SJSA1 (cell line): ENCODE measurements around the gene CC2D1A. TPM values are rescaled to one million over a fixed set of nuclear protein-coding genes. Genes with fewer than 3 reads are reported as not detected.
"Not testable (repeated sequence)": the region's sequence is repeated elsewhere in the genome, so short reads cannot be mapped to it uniquely, and the experiment has no call there.

Source experiments
- DNase-seq, 2 experiments: peaks; one replicate each; pipeline ENCODE4 v3.0.0-alpha.2; 2015 to 2020; ENCODE audit warnings: low spot score in 2 of 2, low read depth in 1 of 2
- H3K27ac ChIP-seq: fragments of 250-450 bp; sonication (Bioruptor Pico); 2 replicates; pipeline ENCODE4 v1.5.1; 2020; ENCODE audit warnings: mild to moderate bottlenecking, moderate library complexity
- H3K27me3 ChIP-seq: fragments of 250-450 bp; sonication (Bioruptor Pico); replicated peaks from 2 replicates; pipeline ENCODE4 v1.5.1; 2020; ENCODE audit warnings: mild to moderate bottlenecking, moderate library complexity
- H3K36me3 ChIP-seq: fragments of 250-450 bp; sonication (Bioruptor Pico); 2 replicates; pipeline ENCODE4 v1.5.1; 2020; ENCODE audit warnings: mild to moderate bottlenecking
- H3K4me1 ChIP-seq: fragments of 250-450 bp; sonication (Bioruptor Pico); replicated peaks from 2 replicates; pipeline ENCODE4 v1.6.1; 2021; ENCODE audit warnings: mild to moderate bottlenecking
- H3K4me3 ChIP-seq: fragments of 250-450 bp; sonication (Bioruptor Pico); 2 replicates; pipeline ENCODE4 v1.5.1; 2020; ENCODE audit warnings: mild to moderate bottlenecking
- H3K9me3 ChIP-seq: fragments of 250-450 bp; sonication (Bioruptor Pico); replicated peaks from 2 replicates; pipeline ENCODE4 v1.5.1; 2020; ENCODE audit warnings: mild to moderate bottlenecking
- total RNA-seq: library from RNA; depleted of rRNA; stranded (reverse); fragments of >200 nt; shearing (Covaris generic); gene quantifications from 2 replicates; pipeline ENCODE4 v1.2.3, GENCODE V29; 2014

Gene CC2D1A
- total RNA-seq, 1 experiment from 2014 or later: 18.3 TPM

DNA sequence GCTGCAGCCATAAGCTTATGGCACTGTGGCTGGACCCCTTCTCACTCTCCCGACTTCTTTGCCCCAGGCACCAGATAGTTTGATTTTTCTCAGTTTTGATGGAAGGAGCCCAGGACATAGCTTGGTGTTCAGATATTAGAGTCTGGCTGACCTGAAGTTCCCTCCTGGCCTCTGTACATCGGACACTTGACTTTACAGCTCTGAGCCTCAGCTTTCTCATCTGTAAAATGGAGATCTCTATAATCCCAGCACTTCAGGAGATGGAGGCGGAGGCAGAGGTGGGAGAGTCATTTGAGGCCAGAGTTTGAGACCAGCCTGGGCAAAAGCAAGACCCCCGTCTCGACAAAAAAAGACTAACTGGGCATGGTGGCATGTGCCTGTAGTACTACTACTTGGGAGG is 909 bp downstream of the CC2D1A start:
- Histone ChIP-seq H3K4me3 (peak overlapping the region; percentile 68), H3K9me3 (no peaks in the 10 kb centered on the region), H3K4me1 (peaks cover 14% of the 10 kb centered on the region), H3K27ac (no peak overlapping the region), H3K27me3 (no peaks in the 10 kb centered on the region), H3K36me3 (peaks cover 4% of the 10 kb centered on the region; the same call in 1 of the 2 replicates)
- DNase-seq: no peak

- Histone ChIP-seq H3K4me3 (no peak overlapping the region), H3K9me3 (no peaks in the 10 kb centered on the region), H3K36me3 (peaks cover 21% of the 10 kb centered on the region), H3K27ac (no peak overlapping the region), H3K4me1 (peaks cover 14% of the 10 kb centered on the region), H3K27me3 (no peaks in the 10 kb centered on the region)
- DNase-seq: no peak
Measured at GRCh38 chr19:13908674-13909073, 2.7 kb downstream of the CC2D1A start.

- no peak overlapping the region for H3K4me3 ChIP-seq
- H3K4me1 ChIP-seq: peaks cover 14% of the 10 kb centered on the region
- H3K27me3 ChIP-seq: no peaks in the 10 kb centered on the region
- peaks cover 25% of the 10 kb centered on the region for H3K36me3 ChIP-seq
- no peak overlapping the region for H3K27ac ChIP-seq
- H3K9me3 ChIP-seq: no peaks in the 10 kb centered on the region
- no peak for DNase-seq
Measured at GRCh38 chr19:13909430-13909829, 3.4 kb downstream of the CC2D1A start.

- Histone ChIP-seq H3K36me3 (peaks cover 30% of the 10 kb centered on the region), H3K9me3 (no peaks in the 10 kb centered on the region), H3K4me3 (no peak overlapping the region), H3K27me3 (no peaks in the 10 kb centered on the region), H3K4me1 (no peaks in the 10 kb centered on the region), H3K27ac (no peak overlapping the region)
- DNase-seq: no peak
Measured at GRCh38 chr19:13913352-13913751, 7.4 kb downstream of the CC2D1A start.

GRCh38 chr19:13914777-13915176 is 8.8 kb downstream of the CC2D1A start:
- H3K27ac ChIP-seq: no peak overlapping the region
- no peaks in the 10 kb centered on the region for H3K9me3 ChIP-seq
- H3K27me3 ChIP-seq: no peaks in the 10 kb centered on the region
- H3K4me3 ChIP-seq: no peak overlapping the region
- DNase-seq: no peak
- no peaks in the 10 kb centered on the region for H3K4me1 ChIP-seq
- H3K36me3 ChIP-seq: peaks cover 34% of the 10 kb centered on the region

DNA sequence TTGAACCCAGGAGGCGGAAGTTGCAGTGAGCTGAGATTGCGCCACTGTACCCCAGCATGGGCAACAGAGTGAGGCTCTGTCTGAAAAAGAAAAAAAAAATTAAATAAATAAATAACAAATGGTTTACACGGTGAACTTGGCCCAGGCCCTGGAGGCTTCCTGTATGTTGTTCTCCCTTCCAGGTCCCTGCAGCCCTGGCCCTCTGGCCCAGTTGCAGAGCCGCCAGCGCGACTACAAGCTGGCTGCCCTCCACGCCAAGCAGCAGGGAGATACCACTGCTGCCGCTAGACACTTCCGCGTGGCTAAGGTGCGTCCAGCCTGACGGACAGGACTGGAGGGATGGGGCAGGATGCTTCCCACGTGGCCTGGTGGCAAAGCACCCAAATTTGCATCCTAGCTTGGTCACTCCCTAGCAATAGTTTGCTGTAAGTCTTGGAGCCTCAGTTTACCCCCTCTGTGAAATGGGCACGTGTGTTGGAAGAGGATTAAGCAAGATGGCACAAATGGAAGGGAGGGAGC is 11.9 kb downstream of the CC2D1A start:
- Histone ChIP-seq H3K36me3 (peaks cover 45% of the 10 kb centered on the region), H3K27ac (no peak overlapping the region), H3K4me1 (peaks cover 6% of the 10 kb centered on the region; the same call in 1 of the 2 replicates), H3K9me3 (no peaks in the 10 kb centered on the region), H3K27me3 (no peaks in the 10 kb centered on the region), H3K4me3 (no peak overlapping the region)
- DNase-seq: no peak

GRCh38 chr19:13918726-13919411 is 12.9 kb downstream of the CC2D1A start:
- no peaks in the 10 kb centered on the region for H3K27me3 ChIP-seq
- H3K4me3 ChIP-seq: no peak overlapping the region
- no peak for DNase-seq
- no peaks in the 10 kb centered on the region for H3K9me3 ChIP-seq
- no peak overlapping the region for H3K27ac ChIP-seq
- H3K36me3 ChIP-seq: peaks cover 38% of the 10 kb centered on the region
- peaks cover 6% of the 10 kb centered on the region; the same call in 1 of the 2 replicates for H3K4me1 ChIP-seq

DNA sequence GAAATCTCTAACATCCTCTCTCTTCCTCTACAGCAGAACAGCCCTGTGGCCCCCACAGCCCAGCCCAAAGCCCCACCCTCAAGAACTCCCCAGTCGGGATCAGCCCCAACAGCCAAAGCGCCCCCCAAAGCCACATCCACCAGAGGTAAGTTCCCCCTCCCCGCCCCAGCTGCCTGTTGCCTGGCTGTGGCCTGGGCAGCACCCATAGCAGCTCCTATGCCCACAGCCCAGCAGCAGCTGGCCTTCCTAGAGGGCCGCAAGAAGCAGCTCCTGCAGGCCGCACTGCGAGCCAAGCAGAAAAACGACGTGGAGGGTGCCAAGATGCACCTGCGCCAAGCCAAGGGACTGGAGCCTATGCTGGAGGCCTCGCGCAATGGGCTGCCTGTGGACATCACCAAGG is 14.5 kb downstream of the CC2D1A start:
- no peak for DNase-seq
- H3K4me3 ChIP-seq: no peak overlapping the region
- H3K9me3 ChIP-seq: no peaks in the 10 kb centered on the region
- peaks cover 31% of the 10 kb centered on the region for H3K36me3 ChIP-seq
- no peaks in the 10 kb centered on the region for H3K27me3 ChIP-seq
- no peak overlapping the region for H3K27ac ChIP-seq
- H3K4me1 ChIP-seq: peaks cover 6% of the 10 kb centered on the region; the same call in 1 of the 2 replicates

- Histone ChIP-seq H3K9me3 (no peaks in the 10 kb centered on the region), H3K27ac (no peak overlapping the region), H3K4me1 (peaks cover 6% of the 10 kb centered on the region; the same call in 1 of the 2 replicates), H3K36me3 (peaks cover 31% of the 10 kb centered on the region), H3K4me3 (no peak overlapping the region), H3K27me3 (no peaks in the 10 kb centered on the region)
- DNase-seq: peak in 1 of 2 experiments; percentile 59
Measured at GRCh38 chr19:13920940-13921747, 15.1 kb downstream of the CC2D1A start.

GRCh38 chr19:13922118-13922517 is 16.1 kb downstream of the CC2D1A start:
- H3K27ac ChIP-seq, H3K27me3 ChIP-seq, H3K4me3 ChIP-seq, H3K9me3 ChIP-seq, DNase-seq, H3K4me1 ChIP-seq: not testable (repeated sequence)
- peaks cover 37% of the 10 kb centered on the region for H3K36me3 ChIP-seq

GRCh38 chr19:13923194-13923987 is 17.4 kb downstream of the CC2D1A start:
- DNase-seq: no peak
- Histone ChIP-seq H3K27me3 (no peaks in the 10 kb centered on the region), H3K4me3 (no peak overlapping the region), H3K9me3 (no peaks in the 10 kb centered on the region), H3K36me3 (peaks cover 37% of the 10 kb centered on the region), H3K27ac (no peak overlapping the region), H3K4me1 (peaks cover 6% of the 10 kb centered on the region; the same call in 1 of the 2 replicates)

DNA sequence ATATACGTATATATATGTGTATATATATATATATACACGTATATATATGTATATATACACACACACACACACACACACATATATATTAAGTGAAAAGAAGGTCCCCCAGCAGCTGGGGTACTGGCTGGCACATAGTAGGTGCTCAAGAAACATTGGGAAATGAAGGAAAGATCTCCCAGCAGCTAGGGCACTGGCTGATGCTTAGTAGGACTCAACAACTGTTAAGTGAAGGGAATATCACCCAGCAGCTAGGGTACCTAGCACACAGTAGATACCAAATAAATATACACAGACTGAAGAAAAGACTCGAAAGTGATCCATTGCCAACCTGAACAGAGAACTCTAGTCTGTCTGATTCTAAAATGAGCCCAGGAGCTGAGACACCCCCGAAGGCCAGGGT is 20.0 kb downstream of the CC2D1A start:
- DNase-seq: no peak
- Histone ChIP-seq H3K27ac (no peak overlapping the region), H3K4me3 (no peak overlapping the region), H3K36me3 (peaks cover 23% of the 10 kb centered on the region), H3K27me3 (no peaks in the 10 kb centered on the region), H3K4me1 (peaks cover 6% of the 10 kb centered on the region; the same call in 1 of the 2 replicates), H3K9me3 (no peaks in the 10 kb centered on the region)

DNA sequence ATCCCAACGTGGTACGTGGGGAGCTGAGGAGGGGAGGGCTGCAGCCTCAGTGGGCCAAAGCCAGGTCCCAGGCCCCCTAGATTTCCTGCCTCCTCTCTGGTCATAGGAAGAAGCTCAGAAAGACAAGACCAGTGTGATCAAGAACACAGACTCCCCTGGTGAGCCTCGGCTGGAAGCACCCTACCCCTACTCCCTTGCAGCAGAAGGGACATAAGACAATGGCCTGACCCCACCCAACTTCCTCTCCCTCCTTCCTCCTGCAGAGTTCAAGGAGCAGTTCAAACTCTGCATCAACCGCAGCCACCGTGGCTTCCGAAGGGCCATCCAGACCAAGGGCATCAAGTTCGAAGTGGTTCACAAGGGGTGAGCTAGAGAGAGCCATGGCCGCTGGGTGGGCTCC is 20.7 kb downstream of the CC2D1A start:
- Histone ChIP-seq H3K27me3 (no peaks in the 10 kb centered on the region), H3K4me3 (no peak overlapping the region), H3K9me3 (no peaks in the 10 kb centered on the region), H3K27ac (no peak overlapping the region), H3K4me1 (peaks cover under 1% of the 10 kb centered on the region; the same call in 1 of the 2 replicates), H3K36me3 (peaks cover 16% of the 10 kb centered on the region)
- DNase-seq: no peak
